ENCODE results near the gene THAP3. TPM values are rescaled to one million over a fixed set of nuclear protein-coding genes. Genes with fewer than 3 reads are reported as not detected.
A peak's percentile ranks its signal among the peaks of the same experiment; 100 is the strongest.
"Not testable (repeated sequence)": the region's sequence is repeated elsewhere in the genome, so short reads cannot be mapped to it uniquely, and the experiment has no call there.

The THAP3 gene
- total RNA-seq, 2 experiments from 2014 or later, result 15.2 to 18.7 TPM

DNA sequence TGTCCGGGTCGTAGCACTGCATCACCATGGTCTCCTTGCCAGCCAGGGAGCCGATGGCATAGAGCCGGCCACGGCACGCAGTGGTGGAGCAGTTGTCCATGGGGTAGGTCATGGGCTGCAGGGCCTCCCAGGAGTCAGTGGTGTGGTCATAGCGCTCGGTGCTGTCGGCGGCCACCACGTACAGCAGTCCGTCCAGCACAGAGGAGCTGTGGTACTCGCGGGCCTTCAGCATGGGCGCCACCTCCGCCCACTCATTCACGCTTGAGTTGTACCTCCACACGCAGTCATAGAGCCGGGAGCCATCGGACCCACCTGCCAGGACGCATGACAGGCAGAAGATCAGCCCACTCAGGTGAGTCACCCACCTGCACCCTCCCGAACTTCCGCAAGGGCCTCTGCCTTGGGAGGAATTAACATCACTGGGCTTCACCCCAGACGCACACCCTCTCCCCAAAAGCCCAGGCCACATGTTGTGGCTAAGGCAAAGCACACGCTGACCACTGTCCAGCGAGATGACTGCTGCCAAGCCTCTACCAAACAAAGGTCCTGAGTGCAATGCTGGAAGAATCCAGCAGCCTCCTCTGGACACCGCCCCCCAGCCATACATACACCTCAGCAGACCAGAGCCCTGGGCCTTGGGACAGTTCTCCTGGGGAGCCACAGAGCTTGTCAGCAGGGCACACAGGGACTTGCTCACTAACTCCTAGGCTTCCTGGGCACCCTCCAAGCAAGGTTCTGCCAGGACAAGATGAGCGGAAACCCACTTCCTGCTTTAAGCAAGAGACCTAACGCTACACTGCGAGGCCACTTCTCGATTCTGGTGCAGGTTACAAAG, 25.3 kb upstream of the THAP3 start:
- Histone ChIP-seq H3K27me3 (ENCODE audit: control insufficient read depth in 1 of 2, insufficient read depth in 2 of 2, low read length in 2 of 2) (no peaks in the 10 kb centered on the region), H3K36me3 (ENCODE audit: insufficient read depth, low read length) (peaks cover 45% of the 10 kb centered on the region), H3K27ac (ENCODE audit: low read depth in 1 of 2, low read length in 2 of 2) (peak overlapping the region in 1 of 2 donors; percentile 56), H3K9me3 (ENCODE audit: control insufficient read depth in 1 of 2, insufficient read depth in 1 of 2, low read length in 2 of 2) (no peaks in the 10 kb centered on the region), H3K4me1 (ENCODE audit: insufficient read depth, low read length) (peaks cover 74% of the 10 kb centered on the region), H3K4me3 (ENCODE audit: low read length) (peak overlapping the region; percentile 95)
- intact Hi-C loops (cut with DNase I, micrococcal nuclease), result no loop called here
- ChIA-PET POLR2A (interaction anchor here (0.7 to 6.3 kb wide), 12 partner anchors 8 to 102 kb away, joined by 3 to 139 read pairs (median 10); partner anchors contain the start of genes DNAJC11, NOL9, PHF13 and TAS1R1), CTCF (interaction anchor here (1.1 to 5.3 kb wide), 4 partner anchors 17 to 102 kb away, joined by 3 to 22 read pairs (median 4); partner anchors contain the start of genes DNAJC11, NOL9, TAS1R1 and ZBTB48)
- H3K36me3 Mint-ChIP-seq (ENCODE audit: low read depth), result peaks cover 65% of the 10 kb centered on the region
- H3K27ac Mint-ChIP-seq, result peak overlapping the region; percentile 98
- peak overlapping the region; percentile 100 for H3K4me3 Mint-ChIP-seq
- ATAC-seq (ENCODE audit: poor library complexity), result peak; percentile 20
- TF ChIP-seq, protein P1, sequence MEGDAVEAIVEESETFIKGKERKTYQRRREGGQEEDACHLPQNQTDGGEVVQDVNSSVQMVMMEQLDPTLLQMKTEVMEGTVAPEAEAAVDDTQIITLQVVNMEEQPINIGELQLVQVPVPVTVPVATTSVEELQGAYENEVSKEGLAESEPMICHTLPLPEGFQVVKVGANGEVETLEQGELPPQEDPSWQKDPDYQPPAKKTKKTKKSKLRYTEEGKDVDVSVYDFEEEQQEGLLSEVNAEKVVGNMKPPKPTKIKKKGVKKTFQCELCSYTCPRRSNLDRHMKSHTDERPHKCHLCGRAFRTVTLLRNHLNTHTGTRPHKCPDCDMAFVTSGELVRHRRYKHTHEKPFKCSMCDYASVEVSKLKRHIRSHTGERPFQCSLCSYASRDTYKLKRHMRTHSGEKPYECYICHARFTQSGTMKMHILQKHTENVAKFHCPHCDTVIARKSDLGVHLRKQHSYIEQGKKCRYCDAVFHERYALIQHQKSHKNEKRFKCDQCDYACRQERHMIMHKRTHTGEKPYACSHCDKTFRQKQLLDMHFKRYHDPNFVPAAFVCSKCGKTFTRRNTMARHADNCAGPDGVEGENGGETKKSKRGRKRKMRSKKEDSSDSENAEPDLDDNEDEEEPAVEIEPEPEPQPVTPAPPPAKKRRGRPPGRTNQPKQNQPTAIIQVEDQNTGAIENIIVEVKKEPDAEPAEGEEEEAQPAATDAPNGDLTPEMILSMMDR (IDR thresholded peaks at IDR 0.05), result no peak
- peaks cover 59% of the 10 kb centered on the region for H3K4me1 Mint-ChIP-seq (ENCODE audit: low read depth)
- no peaks in the 10 kb centered on the region for H3K9me3 Mint-ChIP-seq
- DNase-seq, result peak in 12 of 14 experiments; percentile 38 to 77 (median 51)
- no peaks in the 10 kb centered on the region for H3K27me3 Mint-ChIP-seq

DNA sequence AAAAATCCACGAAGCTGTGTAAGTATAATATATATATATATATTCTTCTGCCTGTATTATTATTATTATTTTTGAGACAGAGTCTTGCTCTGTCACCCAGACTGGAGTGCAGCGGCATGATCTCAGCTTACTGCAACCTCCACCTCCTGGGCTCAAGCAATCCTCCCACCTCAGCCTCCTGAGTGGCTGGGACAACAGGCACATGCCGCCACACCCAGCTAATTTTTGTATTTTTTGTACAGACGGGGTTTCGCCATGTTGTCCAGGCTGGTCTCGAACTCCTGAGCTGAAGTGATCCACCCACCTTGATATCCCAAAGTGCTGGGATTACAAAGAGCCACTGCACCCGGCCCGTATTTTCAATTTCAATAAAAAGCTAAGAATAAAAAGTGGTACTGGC, 24.7 kb upstream of the THAP3 start:
- ATAC-seq (ENCODE audit: poor library complexity); H3K27me3 ChIP-seq (ENCODE audit: control insufficient read depth in 1 of 2, insufficient read depth in 2 of 2, low read length in 2 of 2); H3K27me3 Mint-ChIP-seq; H3K9me3 Mint-ChIP-seq; H3K9me3 ChIP-seq (ENCODE audit: control insufficient read depth in 1 of 2, insufficient read depth in 1 of 2, low read length in 2 of 2); DNase-seq: not testable (repeated sequence)
- H3K27ac ChIP-seq (ENCODE audit: low read depth in 1 of 2, low read length in 2 of 2), result peak overlapping the region; percentile 56 to 79
- H3K4me1 ChIP-seq (ENCODE audit: insufficient read depth, low read length), result peaks cover 79% of the 10 kb centered on the region
- CTCF ChIA-PET, result interaction anchor here (1.1 to 5.3 kb wide), 4 partner anchors 16 to 102 kb away, joined by 3 to 22 read pairs (median 4); partner anchors contain the start of genes DNAJC11, NOL9, TAS1R1 and ZBTB48
- Mint-ChIP-seq H3K27ac (peak overlapping the region; percentile 98), H3K4me1 (ENCODE audit: low read depth) (peaks cover 58% of the 10 kb centered on the region), H3K36me3 (ENCODE audit: low read depth) (peaks cover 60% of the 10 kb centered on the region), H3K4me3 (peak overlapping the region; percentile 100)
- peaks cover 40% of the 10 kb centered on the region for H3K36me3 ChIP-seq (ENCODE audit: insufficient read depth, low read length)
- intact Hi-C loops (cut with DNase I, micrococcal nuclease), result loop anchor here in 1 of 2 experiments (5.0 to 10.0 kb wide), 2 partner anchors 42 to 45 kb away; partner anchors contain the start of genes NOL9 and TAS1R1
- H3K4me3 ChIP-seq (ENCODE audit: low read length), result peak overlapping the region; percentile 95
- POLR2A ChIA-PET, result interaction anchor here (0.7 to 6.3 kb wide), 11 partner anchors 8 to 101 kb away, joined by 3 to 139 read pairs (median 12); partner anchors contain the start of genes DNAJC11, NOL9, PHF13 and TAS1R1

DNA sequence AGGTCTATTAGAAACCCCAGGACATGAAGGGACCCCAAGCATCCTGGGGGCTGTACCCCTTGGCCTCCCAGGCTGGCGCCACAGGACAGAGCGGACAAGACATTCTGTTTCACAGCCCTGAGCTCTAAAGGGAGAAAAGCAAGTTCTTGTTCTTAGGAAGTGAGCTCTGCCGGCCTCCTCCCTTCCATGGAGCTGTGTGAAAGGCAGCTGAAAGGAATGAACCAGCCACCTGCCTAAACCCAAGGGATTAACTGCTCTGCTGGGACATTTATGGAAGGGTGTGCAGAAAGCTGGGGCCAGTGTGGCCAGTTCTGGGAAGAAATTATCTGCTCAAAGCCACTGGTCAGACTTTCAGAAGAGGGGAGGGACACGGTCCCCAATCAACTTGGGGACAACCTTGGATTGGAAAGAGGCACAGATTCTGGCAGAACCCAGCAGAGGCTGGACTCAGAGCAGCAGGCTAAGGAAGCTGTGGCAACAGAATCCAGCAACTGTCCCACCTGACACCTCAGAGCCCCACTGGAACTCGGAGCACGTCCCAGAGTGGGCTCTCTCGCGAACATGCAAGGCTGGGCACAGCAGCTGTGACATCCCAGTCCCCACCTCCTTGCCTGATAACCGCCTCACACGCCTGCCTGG, 24.1 kb upstream of the THAP3 start:
- no peaks in the 10 kb centered on the region for H3K27me3 Mint-ChIP-seq
- TF ChIP-seq, protein P1 (IDR thresholded peaks at IDR 0.05), result no peak
- peak overlapping the region; percentile 100 for H3K4me3 Mint-ChIP-seq
- ChIA-PET CTCF (interaction anchor here (1.1 to 5.3 kb wide), 4 partner anchors 16 to 101 kb away, joined by 3 to 22 read pairs (median 4); partner anchors contain the start of genes DNAJC11, NOL9, TAS1R1 and ZBTB48), POLR2A (interaction anchor here (0.8 to 6.3 kb wide), 10 partner anchors 9 to 100 kb away, joined by 3 to 139 read pairs (median 12); partner anchors contain the start of genes DNAJC11, NOL9, PHF13 and TAS1R1)
- no peaks in the 10 kb centered on the region for H3K9me3 Mint-ChIP-seq
- H3K36me3 Mint-ChIP-seq (ENCODE audit: low read depth), result peaks cover 55% of the 10 kb centered on the region
- Histone ChIP-seq H3K36me3 (ENCODE audit: insufficient read depth, low read length) (peaks cover 34% of the 10 kb centered on the region), H3K4me3 (ENCODE audit: low read length) (peak overlapping the region; percentile 95), H3K4me1 (ENCODE audit: insufficient read depth, low read length) (peaks cover 77% of the 10 kb centered on the region), H3K9me3 (ENCODE audit: control insufficient read depth in 1 of 2, insufficient read depth in 1 of 2, low read length in 2 of 2) (no peaks in the 10 kb centered on the region), H3K27ac (ENCODE audit: low read depth in 1 of 2, low read length in 2 of 2) (peak overlapping the region; percentile 56 to 79), H3K27me3 (ENCODE audit: control insufficient read depth in 1 of 2, insufficient read depth in 2 of 2, low read length in 2 of 2) (no peaks in the 10 kb centered on the region)
- ATAC-seq (ENCODE audit: poor library complexity) (no peak), DNase-seq (no peak)
- peak overlapping the region; percentile 98 for H3K27ac Mint-ChIP-seq
- intact Hi-C loops (cut with DNase I, micrococcal nuclease), result loop anchor here (1.0 to 10.0 kb wide), 3 partner anchors 20 to 46 kb away; partner anchors contain the start of genes NOL9 (in 1 of the 2) and TAS1R1 (in 1 of the 2)
- peaks cover 54% of the 10 kb centered on the region for H3K4me1 Mint-ChIP-seq (ENCODE audit: low read depth)
